CD4-positive, alpha-beta T cell treated with Interleukin-2 at 100 ng/mL for 4 hours (primary cell): ENCODE measurements around the gene ZXDA.

Experiments
- DNase-seq: peaks from one replicate; pipeline ENCODE4 v3.0.0-alpha.2; 2020; ENCODE audit warnings: low spot score

The ZXDA gene

DNA sequence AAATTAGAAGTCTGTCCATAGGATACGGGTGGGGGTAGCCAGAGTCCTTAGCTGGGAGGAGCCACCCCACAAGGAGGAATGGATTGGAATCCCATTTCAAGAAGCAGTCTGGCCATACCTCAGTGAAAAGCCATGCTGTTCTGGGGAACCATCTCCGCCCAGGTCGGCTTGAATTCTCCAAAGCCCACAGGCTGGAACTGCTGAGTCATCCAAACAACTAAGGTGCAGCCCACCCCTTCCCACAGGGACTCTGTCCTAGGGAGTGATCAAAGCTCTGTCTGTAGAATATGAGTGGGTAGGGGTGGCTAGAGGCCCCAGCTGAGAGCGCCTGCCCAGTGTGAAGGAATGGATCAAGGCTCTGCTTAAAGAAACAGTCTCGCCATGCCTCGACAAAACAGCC, 38.8 kb downstream of the ZXDA start:
- DNase-seq, result no peak
